Measurements from ENCODE around the gene PRR7. TPM values are rescaled to one million over a fixed set of nuclear protein-coding genes. Genes with fewer than 3 reads are reported as not detected.

Gene PRR7, protein sequence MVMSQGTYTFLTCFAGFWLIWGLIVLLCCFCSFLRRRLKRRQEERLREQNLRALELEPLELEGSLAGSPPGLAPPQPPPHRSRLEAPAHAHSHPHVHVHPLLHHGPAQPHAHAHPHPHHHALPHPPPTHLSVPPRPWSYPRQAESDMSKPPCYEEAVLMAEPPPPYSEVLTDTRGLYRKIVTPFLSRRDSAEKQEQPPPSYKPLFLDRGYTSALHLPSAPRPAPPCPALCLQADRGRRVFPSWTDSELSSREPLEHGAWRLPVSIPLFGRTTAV
- 16.6 TPM for polyA plus RNA-seq (2013, experiment 1 of 4)
- polyA plus RNA-seq (2013, experiment 2 of 4): 13.0 TPM
- polyA plus RNA-seq (2013, experiment 3 of 4): 13.3 TPM
- 16.5 TPM for polyA plus RNA-seq (2013, experiment 4 of 4)

DNA sequence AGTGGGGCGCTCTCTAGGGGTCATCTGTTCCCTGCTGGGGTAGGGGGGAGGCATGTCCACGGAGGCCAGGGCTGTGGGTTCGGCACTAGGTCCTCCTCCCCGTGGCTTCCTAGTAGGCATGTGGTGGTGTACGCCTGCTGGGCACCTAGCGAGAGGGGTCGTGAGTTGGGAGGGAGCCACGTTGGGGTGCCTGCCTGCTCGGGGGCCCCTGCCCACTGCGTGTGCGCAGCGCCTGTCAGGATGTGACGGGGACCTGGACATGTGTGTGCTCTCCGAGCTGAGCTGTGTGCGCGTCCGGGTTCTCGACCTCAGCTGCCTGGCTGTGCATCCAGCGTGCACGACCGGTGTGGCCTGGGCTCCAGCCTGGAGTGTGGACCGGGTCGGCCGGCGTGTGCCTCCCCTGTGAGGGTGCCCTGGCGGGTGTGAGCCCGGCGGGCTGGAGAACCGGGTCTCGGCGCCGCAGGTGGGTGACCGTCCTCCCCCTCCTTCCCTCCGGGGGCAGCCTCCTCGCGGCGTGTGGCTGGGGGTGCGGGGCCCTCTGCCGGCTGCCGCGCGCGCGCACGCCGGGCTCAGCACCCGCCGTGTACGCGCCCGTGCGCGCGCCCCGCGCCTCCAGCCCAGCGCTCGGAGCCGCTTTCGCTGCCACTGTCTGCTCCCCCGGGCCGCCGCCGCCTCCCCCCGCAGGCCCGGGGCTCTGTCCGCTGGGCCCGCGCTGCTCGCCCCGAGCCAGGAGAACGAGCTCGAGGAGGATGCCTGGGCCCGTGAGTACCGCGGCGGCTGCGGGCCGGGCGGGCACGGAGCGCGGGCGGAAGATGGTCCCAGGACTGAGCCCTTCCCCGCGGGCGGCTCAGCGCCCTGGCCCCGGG, at the start of gene PRR7:
TSS of gene PRR7 (plus strand) at position 615 of the 866 bp plus-strand sequence. CDS start 8,254 bp downstream, outside the sequence.
- no peaks in the 10 kb centered on the region for H3K9me3 ChIP-seq (ENCODE audit: control insufficient read depth, low read length)
- H3K4me3 ChIP-seq (ENCODE audit: insufficient read depth, low read depth, low read length): peak within 1 kb of the TSS; percentile 49
- peaks cover 24% of the 10 kb centered on the region for H3K4me1 ChIP-seq (ENCODE audit: control insufficient read depth, insufficient read depth, low read length)
- no peaks in the 10 kb centered on the region for H3K27me3 ChIP-seq (ENCODE audit: control insufficient read depth, insufficient read depth, low read length, poor library complexity, severe bottlenecking)
- 3% methylated on average over 89 of the region's 89 CpGs for WGBS, 2 experiments
- no peaks in the 10 kb centered on the region for H3K36me3 ChIP-seq (ENCODE audit: control insufficient read depth, insufficient read depth, low read length)
- peak within 1 kb of the TSS; percentile 90 for H3K27ac ChIP-seq (ENCODE audit: insufficient read depth, low read depth, low read length, poor library complexity, severe bottlenecking)

DNA sequence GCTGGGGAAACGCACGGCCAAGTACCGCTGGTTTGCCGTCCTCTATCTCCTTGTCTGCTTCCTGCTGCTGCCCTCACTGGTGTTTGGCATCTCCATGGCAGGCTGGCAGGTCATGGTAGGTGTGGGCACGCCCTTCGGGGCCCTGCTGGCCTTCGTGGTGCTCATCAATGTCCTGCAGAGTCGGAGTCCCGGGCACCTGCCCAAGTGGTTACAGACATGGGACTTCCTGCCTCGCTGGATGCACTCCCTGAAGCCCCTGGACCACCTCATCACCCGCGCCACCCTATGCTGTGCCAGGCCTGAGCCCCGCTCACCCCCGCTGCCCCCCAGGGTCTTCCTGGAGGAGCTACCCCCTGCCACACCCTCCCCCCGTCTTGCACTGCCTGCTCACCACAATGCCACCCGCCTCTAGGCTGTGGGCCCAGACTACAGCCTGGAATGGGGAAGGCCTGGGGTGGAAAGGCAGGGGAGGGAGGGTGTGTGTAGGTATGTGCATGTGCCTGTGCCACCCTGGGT, 48.7 kb upstream of the PRR7 start:
- peaks cover 55% of the 10 kb centered on the region for H3K27me3 ChIP-seq (ENCODE audit: control insufficient read depth, insufficient read depth, low read length, poor library complexity, severe bottlenecking)

DNA sequence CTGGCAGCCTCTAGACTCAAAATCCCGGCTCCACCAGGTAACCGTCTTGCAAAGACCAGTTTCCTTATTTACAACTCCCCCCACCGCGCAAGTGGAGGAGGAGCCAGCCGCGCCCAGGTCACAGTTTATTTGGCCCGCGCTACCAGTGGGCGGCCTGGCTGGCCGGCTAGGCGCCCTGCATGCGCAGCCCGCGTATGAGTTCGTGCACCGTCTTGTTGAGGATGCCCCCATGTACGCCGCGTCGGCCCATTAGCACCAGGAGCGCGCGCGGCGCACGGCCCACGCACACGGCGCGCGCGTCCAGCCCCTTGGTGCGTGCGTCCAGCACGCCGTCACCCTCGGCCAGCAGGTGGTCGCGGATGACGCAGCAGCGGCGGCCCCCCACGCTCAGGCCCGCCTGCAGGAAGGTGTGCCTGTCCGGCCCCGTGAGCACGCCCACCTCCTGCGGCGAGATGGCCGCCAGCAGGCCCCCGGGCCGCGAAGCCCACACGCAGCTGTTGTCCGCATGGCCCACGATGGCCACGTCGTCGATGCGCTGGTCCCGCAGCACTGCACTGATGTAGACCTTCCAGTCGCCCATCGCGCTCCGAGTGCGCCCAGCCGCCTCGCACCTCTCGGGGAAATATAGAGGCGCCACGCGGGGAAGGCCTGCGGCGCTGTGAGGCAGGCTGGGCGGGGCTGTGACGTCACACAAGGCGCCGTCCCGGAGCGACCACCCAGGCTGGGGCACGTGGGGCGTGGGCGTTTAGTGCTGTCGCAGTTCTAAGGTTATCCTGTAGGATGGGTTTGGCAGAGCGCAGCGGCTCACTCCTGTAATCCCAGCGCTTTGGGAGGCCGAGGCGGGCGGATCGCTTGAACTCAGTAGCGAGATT, 46.4 kb upstream of the PRR7 start, which contains the start of gene PFN3:
TSS of gene PFN3 (minus strand) at position 665 of the 872 bp plus-strand sequence. CDS start at position 580, 85 bp downstream.
- Histone ChIP-seq H3K27ac (ENCODE audit: insufficient read depth, low read depth, low read length, poor library complexity, severe bottlenecking) (no peak within 1 kb of the TSS), H3K27me3 (ENCODE audit: control insufficient read depth, insufficient read depth, low read length, poor library complexity, severe bottlenecking) (peaks cover 78% of the 10 kb centered on the region), H3K9me3 (ENCODE audit: control insufficient read depth, low read length) (no peaks in the 10 kb centered on the region), H3K4me3 (ENCODE audit: insufficient read depth, low read depth, low read length) (peak within 1 kb of the TSS; percentile 10), H3K4me1 (ENCODE audit: control insufficient read depth, insufficient read depth, low read length) (peaks cover 16% of the 10 kb centered on the region), H3K36me3 (ENCODE audit: control insufficient read depth, insufficient read depth, low read length) (no peaks in the 10 kb centered on the region)
- 81 to 83% methylated on average over 92 of the region's 92 CpGs for whole genome bisulfite sequencing, 2 experiments

More for the DNA sequence above, 48.7 kb upstream of the PRR7 start:
- Histone ChIP-seq H3K27ac (ENCODE audit: insufficient read depth, low read depth, low read length, poor library complexity, severe bottlenecking) (no peak overlapping the region), H3K36me3 (ENCODE audit: control insufficient read depth, insufficient read depth, low read length) (no peaks in the 10 kb centered on the region), H3K4me3 (ENCODE audit: insufficient read depth, low read depth, low read length) (no peak overlapping the region), H3K4me1 (ENCODE audit: control insufficient read depth, insufficient read depth, low read length) (peaks cover 6% of the 10 kb centered on the region), H3K9me3 (ENCODE audit: control insufficient read depth, low read length) (no peaks in the 10 kb centered on the region)
- 91 to 96% methylated on average over 16 of the region's 16 CpGs for WGBS, 2 experiments

DNA sequence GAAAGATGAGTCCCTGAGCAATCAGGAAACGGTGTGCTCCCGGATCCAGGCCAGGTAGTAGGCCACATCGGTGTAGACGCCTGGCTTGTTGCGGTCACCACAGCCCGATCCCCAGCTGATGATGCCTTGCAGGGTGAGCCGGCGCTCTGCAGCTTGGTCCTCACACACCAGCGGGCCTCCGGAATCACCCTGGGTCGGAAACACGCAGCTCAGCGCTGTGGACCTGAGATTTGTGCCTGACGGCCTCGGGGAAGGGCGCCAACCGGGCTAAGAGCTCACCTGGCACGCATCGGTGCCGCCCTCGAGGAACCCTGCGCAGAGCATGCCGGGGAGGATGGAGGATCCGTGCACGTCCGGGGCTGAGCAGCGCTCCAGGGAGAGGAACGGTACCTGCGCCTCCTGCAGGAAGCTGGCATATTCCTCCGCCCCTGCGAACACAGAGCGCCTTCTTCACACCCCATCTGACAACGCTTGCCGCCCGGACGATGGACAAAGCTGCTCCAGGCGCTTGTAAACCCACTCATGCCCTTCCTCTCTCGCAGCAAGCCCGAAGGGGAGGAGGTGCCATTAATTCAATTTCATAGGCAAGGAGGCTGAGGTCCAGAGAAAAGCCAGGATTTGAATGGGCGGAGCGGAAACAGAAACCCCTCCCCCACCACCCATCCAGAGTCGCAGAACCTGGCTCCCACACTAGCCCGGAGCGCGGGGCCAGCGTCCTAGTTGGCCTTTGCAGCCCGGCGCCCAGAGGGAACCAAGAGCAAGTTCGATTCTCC, 44.2 kb upstream of the PRR7 start:
- no peaks in the 10 kb centered on the region for H3K36me3 ChIP-seq (ENCODE audit: control insufficient read depth, insufficient read depth, low read length)
- 13 to 14% methylated on average over 49 of the region's 49 CpGs for WGBS, 2 experiments
- H3K4me1 ChIP-seq (ENCODE audit: control insufficient read depth, insufficient read depth, low read length): peaks cover 16% of the 10 kb centered on the region
- peaks cover 96% of the 10 kb centered on the region for H3K27me3 ChIP-seq (ENCODE audit: control insufficient read depth, insufficient read depth, low read length, poor library complexity, severe bottlenecking)
- H3K4me3 ChIP-seq (ENCODE audit: insufficient read depth, low read depth, low read length): peak overlapping the region; percentile 31
- no peak overlapping the region for H3K27ac ChIP-seq (ENCODE audit: insufficient read depth, low read depth, low read length, poor library complexity, severe bottlenecking)
- no peaks in the 10 kb centered on the region for H3K9me3 ChIP-seq (ENCODE audit: control insufficient read depth, low read length)

DNA sequence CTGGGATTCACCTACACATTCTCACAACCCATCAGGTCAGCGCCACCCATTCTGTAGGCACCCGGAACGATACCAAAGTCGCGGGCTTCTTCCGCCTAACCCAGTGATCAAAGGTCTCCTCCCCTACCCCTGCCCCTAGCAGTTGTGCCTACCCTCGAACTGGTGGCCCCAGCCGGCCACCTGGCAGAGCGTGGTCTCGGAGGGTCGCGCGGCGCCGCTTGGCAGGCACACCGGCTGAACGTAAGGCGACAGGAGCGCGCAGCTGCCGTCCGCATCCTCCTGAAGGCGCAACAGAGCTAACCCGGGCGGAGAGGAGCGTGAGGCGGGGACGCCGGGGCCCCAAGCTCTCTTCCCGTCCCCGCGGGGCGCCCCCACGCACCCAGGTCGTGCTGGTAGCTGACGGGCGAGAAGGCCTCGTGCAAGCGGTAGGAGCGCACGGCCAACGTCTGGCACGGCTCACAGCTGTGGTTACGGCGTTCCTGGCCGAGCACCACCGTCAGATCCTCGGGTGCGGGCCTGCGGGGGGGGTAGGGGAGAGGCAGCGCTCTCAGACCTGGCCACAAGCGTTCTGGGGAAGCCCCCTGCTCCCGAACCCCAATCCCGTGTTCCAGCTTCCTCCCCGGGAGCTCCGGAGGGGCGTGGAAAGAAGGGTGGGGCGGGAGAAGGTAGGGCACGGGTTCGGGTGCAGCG, 43.4 kb upstream of the PRR7 start:
- 3 to 4% methylated on average over 61 of the region's 61 CpGs for WGBS, 2 experiments
- Histone ChIP-seq H3K4me3 (ENCODE audit: insufficient read depth, low read depth, low read length) (peak overlapping the region; percentile 31), H3K9me3 (ENCODE audit: control insufficient read depth, low read length) (no peaks in the 10 kb centered on the region), H3K27ac (ENCODE audit: insufficient read depth, low read depth, low read length, poor library complexity, severe bottlenecking) (no peak overlapping the region), H3K36me3 (ENCODE audit: control insufficient read depth, insufficient read depth, low read length) (no peaks in the 10 kb centered on the region), H3K27me3 (ENCODE audit: control insufficient read depth, insufficient read depth, low read length, poor library complexity, severe bottlenecking) (peaks cover 97% of the 10 kb centered on the region), H3K4me1 (ENCODE audit: control insufficient read depth, insufficient read depth, low read length) (peaks cover 16% of the 10 kb centered on the region)

DNA sequence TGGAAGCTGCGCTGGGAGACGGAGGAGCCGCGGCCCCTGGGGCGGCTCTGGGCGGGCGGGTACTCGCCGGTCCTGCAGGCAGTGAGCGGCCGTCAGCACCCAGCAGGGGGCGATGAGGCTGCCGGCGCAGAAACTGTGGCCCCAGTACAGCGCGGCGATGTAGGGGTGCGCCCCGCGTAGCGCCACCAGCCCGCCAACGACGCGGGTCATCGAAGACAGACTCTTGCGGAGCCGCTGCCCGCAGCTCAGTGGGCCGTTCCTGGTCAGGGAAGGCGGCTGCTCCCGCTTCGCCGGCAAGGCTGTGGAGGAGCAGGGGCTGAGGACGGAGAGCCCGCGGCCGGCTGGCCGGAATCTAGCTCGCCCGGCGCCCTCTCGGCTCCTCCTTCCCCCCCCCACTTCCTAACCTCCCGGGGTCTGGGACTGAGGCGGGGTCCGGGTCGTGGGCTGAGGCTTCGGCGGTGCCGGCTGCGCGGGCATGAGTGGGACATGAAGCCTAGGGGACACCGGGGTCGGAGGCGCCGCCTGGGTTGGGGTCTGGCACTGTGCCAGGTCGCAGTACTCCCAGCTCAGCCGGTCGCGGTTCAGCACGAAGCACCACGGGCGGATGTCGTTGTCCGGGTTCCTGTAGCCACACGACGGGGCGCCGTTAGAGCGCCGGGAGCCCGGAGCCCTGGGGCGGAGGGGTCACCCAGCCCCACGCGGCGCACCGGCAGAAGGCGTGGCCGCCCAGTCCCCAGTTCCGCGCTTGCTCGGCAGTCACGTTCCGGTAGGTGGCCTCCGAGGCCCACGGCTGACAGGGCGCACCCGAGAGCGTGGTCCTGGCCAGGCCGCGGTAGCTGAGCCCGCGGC, 42.6 kb upstream of the PRR7 start:
- peaks cover 98% of the 10 kb centered on the region for H3K27me3 ChIP-seq (ENCODE audit: control insufficient read depth, insufficient read depth, low read length, poor library complexity, severe bottlenecking)
- WGBS, 2 experiments: 2% methylated on average over 93 of the region's 93 CpGs
- H3K36me3 ChIP-seq (ENCODE audit: control insufficient read depth, insufficient read depth, low read length): no peaks in the 10 kb centered on the region
- no peaks in the 10 kb centered on the region for H3K9me3 ChIP-seq (ENCODE audit: control insufficient read depth, low read length)
- H3K4me1 ChIP-seq (ENCODE audit: control insufficient read depth, insufficient read depth, low read length): peaks cover 16% of the 10 kb centered on the region
- H3K4me3 ChIP-seq (ENCODE audit: insufficient read depth, low read depth, low read length): peak overlapping the region; percentile 31
- no peak overlapping the region for H3K27ac ChIP-seq (ENCODE audit: insufficient read depth, low read depth, low read length, poor library complexity, severe bottlenecking)

DNA sequence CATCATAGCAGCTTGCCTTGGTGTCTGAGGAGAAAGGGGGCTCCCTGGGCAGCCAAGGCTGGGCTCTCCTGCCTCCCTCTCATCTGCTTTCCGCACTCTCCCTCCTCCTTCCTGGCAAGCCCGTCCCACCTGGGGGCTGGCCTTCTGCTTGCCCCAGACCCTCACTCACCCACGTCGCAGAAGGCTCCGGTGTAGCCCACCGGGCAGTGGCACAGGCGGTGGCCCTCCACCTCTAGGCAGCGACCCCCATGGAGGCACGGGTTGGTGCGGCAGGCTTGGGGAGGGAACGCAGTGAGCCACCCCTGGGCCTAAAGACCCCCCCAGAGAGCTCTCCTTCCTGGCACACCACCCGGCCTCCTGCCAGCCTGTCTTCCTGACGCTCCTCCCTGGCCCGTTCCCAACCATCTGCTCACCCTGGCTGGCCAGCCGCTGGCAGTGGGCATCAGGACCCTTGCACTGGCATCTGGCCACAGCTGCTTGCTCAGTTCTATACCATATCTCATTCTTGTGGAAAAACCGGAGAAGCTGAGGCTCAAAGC, 41.9 kb upstream of the PRR7 start:
- H3K36me3 ChIP-seq (ENCODE audit: control insufficient read depth, insufficient read depth, low read length): no peaks in the 10 kb centered on the region
- H3K4me1 ChIP-seq (ENCODE audit: control insufficient read depth, insufficient read depth, low read length): peaks cover 16% of the 10 kb centered on the region
- peak overlapping the region; percentile 31 for H3K4me3 ChIP-seq (ENCODE audit: insufficient read depth, low read depth, low read length)
- no peak overlapping the region for H3K27ac ChIP-seq (ENCODE audit: insufficient read depth, low read depth, low read length, poor library complexity, severe bottlenecking)
- H3K9me3 ChIP-seq (ENCODE audit: control insufficient read depth, low read length): no peaks in the 10 kb centered on the region
- WGBS, 2 experiments: 59% methylated on average over 16 of the region's 16 CpGs
- peaks cover 93% of the 10 kb centered on the region for H3K27me3 ChIP-seq (ENCODE audit: control insufficient read depth, insufficient read depth, low read length, poor library complexity, severe bottlenecking)

DNA sequence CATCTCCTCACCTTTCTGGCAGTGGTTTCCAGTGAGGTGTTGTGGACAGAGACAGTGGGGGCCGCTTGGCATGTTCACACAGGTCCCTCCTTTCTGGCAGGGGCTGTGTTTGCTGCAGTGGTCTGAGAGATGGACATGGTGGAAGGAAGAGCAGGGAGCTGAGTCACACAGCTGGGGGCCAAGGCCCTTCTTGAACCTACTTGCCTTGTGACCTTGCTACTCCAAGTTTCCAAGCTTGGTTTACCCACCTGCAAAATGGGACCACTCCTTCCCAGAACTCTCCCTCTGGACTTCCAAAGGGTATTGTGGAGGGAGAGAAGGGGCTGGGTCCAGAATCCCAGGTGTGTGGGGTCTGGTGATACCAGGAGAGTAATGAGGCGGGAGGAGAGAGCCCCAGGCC, 41.3 kb upstream of the PRR7 start:
- no peak overlapping the region for H3K4me3 ChIP-seq (ENCODE audit: insufficient read depth, low read depth, low read length)
- 88 to 90% methylated on average over 2 of the region's 2 CpGs for WGBS, 2 experiments
- no peak overlapping the region for H3K27ac ChIP-seq (ENCODE audit: insufficient read depth, low read depth, low read length, poor library complexity, severe bottlenecking)
- H3K4me1 ChIP-seq (ENCODE audit: control insufficient read depth, insufficient read depth, low read length): peaks cover 16% of the 10 kb centered on the region
- peaks cover 87% of the 10 kb centered on the region for H3K27me3 ChIP-seq (ENCODE audit: control insufficient read depth, insufficient read depth, low read length, poor library complexity, severe bottlenecking)
- H3K36me3 ChIP-seq (ENCODE audit: control insufficient read depth, insufficient read depth, low read length): no peaks in the 10 kb centered on the region
- no peaks in the 10 kb centered on the region for H3K9me3 ChIP-seq (ENCODE audit: control insufficient read depth, low read length)

All from ectodermal cell (in vitro differentiated cells).